ENCODE measurements around the gene SMYD3.

Gene SMYD3

DNA sequence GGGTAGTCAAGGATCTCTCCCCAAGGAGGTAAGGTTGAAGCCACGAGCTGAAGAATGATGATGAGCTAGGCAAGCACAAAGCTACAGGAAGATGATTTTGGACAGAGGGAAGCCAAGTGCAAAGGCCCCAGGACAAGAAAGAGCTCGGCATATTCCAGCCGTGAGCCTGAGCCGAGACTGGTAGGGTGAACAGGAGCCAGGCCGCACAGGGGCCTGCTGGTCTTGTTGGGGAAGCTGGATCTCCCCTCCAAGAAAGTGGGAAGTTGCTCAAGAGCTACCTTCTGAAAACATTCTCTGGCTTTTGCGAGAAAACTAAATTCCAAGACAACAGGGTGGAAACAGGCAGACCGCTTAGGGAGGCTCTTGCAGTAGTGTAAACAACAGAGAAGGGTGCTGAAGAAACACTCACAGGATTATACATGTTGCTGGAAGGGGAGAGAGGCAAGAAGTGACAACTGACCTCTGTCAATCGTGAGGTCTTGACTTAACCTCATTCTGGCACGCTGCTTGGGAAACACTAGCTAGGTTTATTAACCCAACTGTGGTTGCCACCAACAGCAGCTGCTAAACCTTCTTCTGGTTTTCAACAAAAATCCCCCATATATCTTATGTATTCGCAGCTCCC, 625.2 kb downstream of the SMYD3 start:
- no peak overlapping the region for H3K9ac ChIP-seq
- peaks cover 0 to 16% (median 8%) of the 10 kb centered on the region in 11 experiments; a peak in 14 of 22 replicates for H3K9me3 ChIP-seq (replicated peaks in 1 of 11)
- no peaks in the 10 kb centered on the region for H3K27me3 ChIP-seq
- peaks cover 0 to 15% (median 8%) of the 10 kb centered on the region in 10 experiments; a peak in 14 of 20 replicates for H3K4me1 ChIP-seq
- H3K4me2 ChIP-seq = no peak overlapping the region
- H3K36me3 ChIP-seq = peaks cover 0 to 6% (median 0%) of the 10 kb centered on the region in 11 experiments; a peak in 2 of 22 replicates
- no peak overlapping the region for H3K4me3 ChIP-seq
- no peaks in the 10 kb centered on the region for H4K20me1 ChIP-seq
- no peak overlapping the region for H3K27ac ChIP-seq
- TF ChIP-seq Cebpa-rat (IDR thresholded peaks at IDR 0.05) = no peak

DNA sequence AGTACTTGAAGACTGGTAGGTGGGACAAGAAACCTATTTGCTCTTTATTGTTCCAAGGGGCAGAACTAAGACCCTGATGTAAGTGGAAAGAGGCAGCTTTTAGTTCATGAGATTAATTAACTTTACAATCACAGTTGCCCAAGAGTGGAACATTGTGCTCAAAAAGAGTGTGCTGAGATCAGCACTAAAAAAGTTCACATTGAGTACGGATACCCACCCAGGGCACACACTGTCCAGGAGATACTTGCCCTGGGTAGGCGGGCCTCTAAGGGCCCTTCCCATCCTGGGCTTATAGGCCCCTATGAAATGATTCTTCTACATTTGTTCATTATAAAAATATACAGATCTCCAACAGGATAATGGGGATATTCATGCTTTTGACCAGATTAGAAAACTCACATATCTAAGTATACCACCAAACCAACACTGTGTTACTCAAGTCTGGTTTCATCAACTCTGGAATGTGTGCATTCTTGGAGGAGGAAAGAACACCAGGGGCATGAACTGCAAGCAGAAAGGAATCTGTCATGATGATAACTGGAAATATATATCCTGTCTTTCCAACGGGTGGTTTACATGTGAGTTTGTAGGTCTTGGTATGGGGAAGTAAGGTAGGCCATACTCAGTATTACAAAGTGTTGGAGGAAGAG, 626.2 kb downstream of the SMYD3 start:
- TF ChIP-seq Cebpa-rat (IDR thresholded peaks at IDR 0.05) = no peak
- Histone ChIP-seq H3K4me3 (no peak overlapping the region), H3K36me3 (peaks cover 0 to 9% (median 0%) of the 10 kb centered on the region in 11 experiments; a peak in 2 of 22 replicates), H3K27me3 (no peaks in the 10 kb centered on the region), H3K4me1 (peaks cover 0 to 17% (median 8%) of the 10 kb centered on the region in 10 experiments; a peak in 14 of 20 replicates), H3K9me3 (replicated peaks in 1 of 11) (peaks cover 0 to 16% (median 8%) of the 10 kb centered on the region in 11 experiments; a peak in 14 of 22 replicates), H3K27ac (no peak overlapping the region), H3K9ac (no peak overlapping the region), H4K20me1 (no peaks in the 10 kb centered on the region), H3K4me2 (no peak overlapping the region)

DNA sequence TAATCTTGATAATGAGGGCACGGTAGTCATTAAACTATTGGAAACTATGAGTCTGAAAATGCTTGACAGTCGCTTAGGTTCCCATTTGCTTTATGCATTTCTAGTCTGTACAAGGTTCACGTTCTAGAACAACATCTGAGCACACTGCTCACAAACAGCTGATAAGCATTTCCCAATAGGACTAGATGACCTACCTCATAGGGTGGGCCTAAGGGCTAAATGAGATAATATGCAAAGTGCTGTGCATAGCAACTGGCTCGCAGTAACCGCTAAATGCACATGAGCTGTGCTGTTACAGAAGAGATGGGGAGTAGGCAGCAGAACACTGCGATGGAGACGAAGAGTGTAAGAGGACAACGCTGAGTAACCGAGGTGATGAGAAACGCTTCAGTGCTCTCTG, 628.0 kb downstream of the SMYD3 start:
- Histone ChIP-seq H4K20me1 (no peaks in the 10 kb centered on the region), H3K4me3 (no peak overlapping the region), H3K36me3 (peaks cover 0 to 5% (median 0%) of the 10 kb centered on the region in 11 experiments; a peak in 2 of 22 replicates), H3K27me3 (no peaks in the 10 kb centered on the region), H3K9me3 (replicated peaks in 1 of 11) (peaks cover 0 to 6% (median 2%) of the 10 kb centered on the region in 11 experiments; a peak in 8 of 22 replicates), H3K27ac (no peak overlapping the region), H3K4me2 (0 out of 22 replicates have a peak overlapping the region, but pooled peaks of 1 of the 11 experiments have one; percentile 48), H3K9ac (no peak overlapping the region), H3K4me1 (peaks cover 0 to 17% (median 8%) of the 10 kb centered on the region in 10 experiments; a peak in 15 of 20 replicates)
- TF ChIP-seq Cebpa-rat (IDR thresholded peaks at IDR 0.05) = no peak

DNA sequence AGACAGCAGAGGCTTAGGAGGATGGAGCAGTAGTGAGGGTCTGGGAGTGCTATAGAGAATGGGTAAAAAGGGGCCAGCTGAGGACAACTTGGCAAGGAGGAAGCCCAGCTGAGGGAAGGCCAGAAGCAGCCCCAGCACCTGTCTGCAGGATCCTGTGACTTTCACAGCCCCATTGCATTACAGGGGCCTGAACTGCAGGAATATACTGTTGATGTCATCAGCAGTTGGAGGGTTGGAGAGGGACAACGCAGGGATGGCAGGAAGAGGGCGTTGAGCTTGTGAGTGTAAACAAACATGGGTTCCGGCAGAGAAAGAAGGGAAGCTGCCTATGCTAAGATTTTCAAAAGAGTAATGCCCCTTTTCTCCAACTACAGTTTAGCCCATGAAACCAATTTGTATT, 628.5 kb downstream of the SMYD3 start:
- no peak for TF ChIP-seq Cebpa-rat (IDR thresholded peaks at IDR 0.05)
- H3K27me3 ChIP-seq = no peaks in the 10 kb centered on the region

DNA sequence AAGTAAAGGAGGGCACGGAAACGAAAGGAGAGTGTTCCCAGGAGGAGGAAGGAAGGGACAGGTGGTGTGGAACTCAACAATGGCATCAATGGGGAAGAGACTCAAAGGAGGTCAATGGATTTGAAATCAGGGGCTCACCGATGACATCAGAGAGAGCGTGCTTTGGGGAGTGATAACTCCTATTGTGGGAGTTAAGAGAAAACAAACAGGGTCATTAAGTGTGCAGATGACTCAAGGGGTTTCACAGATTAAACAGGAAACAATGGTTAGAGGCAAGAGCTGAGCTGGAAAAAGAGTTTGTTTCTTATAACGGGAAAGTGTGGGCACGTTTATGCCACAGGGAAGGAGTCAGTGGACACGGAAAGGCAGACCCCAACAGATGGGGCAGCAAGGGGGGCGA, 629.1 kb downstream of the SMYD3 start:
- Histone ChIP-seq H3K36me3 (0 out of 22 replicates have a peak, but pooled peaks cover 0 to 3% (median 0%) of the 10 kb centered on the region in 11 experiments), H3K4me1 (peaks cover 0 to 17% (median 8%) of the 10 kb centered on the region in 10 experiments; a peak in 15 of 20 replicates), H3K4me3 (no peak overlapping the region), H3K9ac (no peak overlapping the region), H3K9me3 (replicated peaks in 1 of 11) (no peaks in the 10 kb centered on the region), H3K4me2 (peak overlapping the region in 9 of 11 experiments; percentile 10 to 48 (median 28); a peak in 12 of 22 replicates), H3K27me3 (no peaks in the 10 kb centered on the region), H4K20me1 (no peaks in the 10 kb centered on the region), H3K27ac (no peak overlapping the region)
- no peak for TF ChIP-seq Cebpa-rat (IDR thresholded peaks at IDR 0.05)

More for the DNA sequence above, 628.5 kb downstream of the SMYD3 start:
- Histone ChIP-seq H3K4me3 (no peak overlapping the region), H3K9me3 (replicated peaks in 1 of 11) (0 out of 22 replicates have a peak, but pooled peaks cover 0 to under 1% (median 0%) of the 10 kb centered on the region in 11 experiments), H3K4me2 (peak overlapping the region in 9 of 11 experiments; percentile 10 to 48 (median 28); a peak in 13 of 22 replicates), H3K27ac (no peak overlapping the region), H4K20me1 (no peaks in the 10 kb centered on the region), H3K4me1 (peaks cover 0 to 17% (median 8%) of the 10 kb centered on the region in 10 experiments; a peak in 15 of 20 replicates), H3K9ac (no peak overlapping the region), H3K36me3 (0 out of 22 replicates have a peak, but pooled peaks cover 0 to 3% (median 0%) of the 10 kb centered on the region in 11 experiments)

DNA sequence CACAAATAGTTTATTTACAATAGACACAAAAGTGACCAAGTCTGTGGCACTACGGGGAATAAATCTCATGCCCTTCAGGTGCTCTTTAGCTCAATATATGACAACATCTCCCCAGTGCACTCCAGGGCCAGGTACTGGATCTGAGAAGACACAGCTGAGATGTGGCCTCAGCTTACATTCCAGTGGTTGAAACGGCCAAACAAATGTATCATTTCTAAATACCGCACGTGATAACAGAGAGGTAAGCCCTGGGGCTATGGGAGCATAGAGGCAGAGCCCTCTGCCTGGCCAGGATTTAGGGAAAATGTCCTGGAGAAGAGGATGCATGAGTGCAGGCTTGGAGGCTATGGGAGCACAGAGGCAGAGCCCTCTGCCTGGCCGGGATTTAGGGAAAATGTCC, 630.5 kb downstream of the SMYD3 start:
- Histone ChIP-seq H4K20me1 (no peaks in the 10 kb centered on the region), H3K27me3 (no peaks in the 10 kb centered on the region), H3K36me3 (peaks cover 0 to 7% (median 0%) of the 10 kb centered on the region in 11 experiments; a peak in 2 of 22 replicates), H3K9me3 (replicated peaks in 1 of 11) (no peaks in the 10 kb centered on the region), H3K9ac (no peak overlapping the region), H3K4me3 (no peak overlapping the region), H3K4me1 (peaks cover 0 to 17% (median 8%) of the 10 kb centered on the region in 10 experiments; a peak in 15 of 20 replicates), H3K27ac (no peak overlapping the region), H3K4me2 (0 out of 22 replicates have a peak overlapping the region, but pooled peaks of 2 of the 11 experiments have one; percentile 6 to 13)
- no peak for TF ChIP-seq Cebpa-rat (IDR thresholded peaks at IDR 0.05)

DNA sequence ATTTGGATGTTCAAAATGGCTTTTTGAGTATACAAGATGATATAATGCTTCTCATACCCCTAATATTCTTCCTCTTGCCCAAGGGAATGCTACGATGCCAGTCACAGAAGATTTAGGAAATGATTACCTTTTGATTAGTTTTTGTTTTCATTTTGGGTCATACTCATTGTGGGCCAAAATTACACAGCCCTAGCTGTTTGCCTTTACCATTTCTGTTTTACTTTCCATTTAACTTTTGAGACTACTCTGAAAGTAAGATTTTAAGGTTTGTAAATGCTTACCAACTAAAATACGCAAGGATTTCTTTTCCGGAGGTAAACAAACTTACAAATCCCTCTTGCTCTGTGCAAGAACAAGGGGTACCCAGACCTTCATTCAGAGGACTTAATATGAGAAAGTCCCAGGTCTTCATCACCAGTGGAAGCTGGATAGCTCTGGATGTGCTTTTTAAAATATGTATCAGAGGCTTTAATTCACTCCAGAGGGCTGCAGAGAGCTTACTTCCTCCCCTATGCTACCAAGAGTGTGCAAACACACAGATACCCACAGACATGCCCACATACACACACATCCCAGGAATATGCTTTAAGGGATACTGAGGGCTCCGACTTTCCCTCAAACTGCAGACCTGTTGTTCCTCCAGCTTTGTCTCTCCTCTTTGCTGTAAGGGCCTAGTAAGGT, 631.4 kb downstream of the SMYD3 start:
- H3K4me1 ChIP-seq = peaks cover 0 to 17% (median 8%) of the 10 kb centered on the region in 10 experiments; a peak in 15 of 20 replicates
- no peak for TF ChIP-seq Cebpa-rat (IDR thresholded peaks at IDR 0.05)
- no peaks in the 10 kb centered on the region for H4K20me1 ChIP-seq
- H3K36me3 ChIP-seq = peaks cover 0 to 7% (median 0%) of the 10 kb centered on the region in 11 experiments; a peak in 2 of 22 replicates
- H3K4me3 ChIP-seq = no peak overlapping the region
- no peak overlapping the region for H3K9ac ChIP-seq
- no peak overlapping the region for H3K4me2 ChIP-seq
- H3K27ac ChIP-seq = no peak overlapping the region
- no peaks in the 10 kb centered on the region for H3K9me3 ChIP-seq (replicated peaks in 1 of 11)
- no peaks in the 10 kb centered on the region for H3K27me3 ChIP-seq

DNA sequence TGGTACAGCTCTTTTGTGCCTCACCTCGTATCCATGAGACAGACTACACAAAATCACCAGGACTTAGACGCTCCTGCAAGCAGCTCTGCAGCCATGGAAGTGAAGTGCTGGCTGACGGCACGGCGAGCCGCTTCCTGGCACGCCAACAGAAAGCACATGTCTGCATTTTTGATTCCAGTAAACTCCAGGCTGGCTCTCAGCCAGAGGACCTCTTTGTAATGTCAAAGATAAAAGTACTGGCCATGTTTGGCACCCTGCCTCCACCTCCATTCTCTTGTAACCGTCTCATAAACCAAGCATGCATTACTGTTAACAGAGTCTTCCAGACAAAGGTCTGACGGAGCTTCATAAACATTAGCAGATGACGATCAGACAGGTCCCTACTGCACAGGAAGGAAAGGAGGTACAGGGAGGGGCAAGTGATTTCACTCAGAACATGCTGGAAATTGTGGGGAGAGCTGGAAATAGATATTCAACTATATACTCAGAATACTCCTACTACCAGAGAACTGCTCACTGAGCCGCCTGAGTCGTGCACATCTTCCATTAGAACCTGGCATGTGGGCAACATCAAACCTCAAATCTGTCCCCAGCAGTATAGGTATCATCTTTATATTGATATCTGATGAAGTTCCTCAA, 632.0 kb downstream of the SMYD3 start:
- no peak for TF ChIP-seq Cebpa-rat (IDR thresholded peaks at IDR 0.05)

More for the DNA sequence above, 632.0 kb downstream of the SMYD3 start:
- Histone ChIP-seq H3K27ac (no peak overlapping the region), H3K4me3 (no peak overlapping the region), H3K27me3 (no peaks in the 10 kb centered on the region), H3K9me3 (replicated peaks in 1 of 11) (no peaks in the 10 kb centered on the region), H4K20me1 (no peaks in the 10 kb centered on the region), H3K36me3 (peaks cover 0 to 7% (median 0%) of the 10 kb centered on the region in 11 experiments; a peak in 2 of 22 replicates), H3K4me1 (peaks cover 0 to 17% (median 8%) of the 10 kb centered on the region in 10 experiments; a peak in 15 of 20 replicates), H3K9ac (no peak overlapping the region), H3K4me2 (no peak overlapping the region)

Measured in BLaER1 treated with 17β-estradiol and CSF1 and Interleukin-3, amounts not matched to agents 10 nM and 100 nM (cell line).